ENCODE measurements around the gene EGFR. TPM values are rescaled to one million over a fixed set of nuclear protein-coding genes. Genes with fewer than 3 reads are reported as not detected.

The EGFR gene
- total RNA-seq, 1 experiment from 2014 or later = not detected

- no peak overlapping the region for H3K4me2 ChIP-seq (ENCODE audit: low read depth, low read length, poor library complexity, severe bottlenecking)
- no peaks in the 10 kb centered on the region for H3K9me2 ChIP-seq (replicated peaks; ENCODE audit: insufficient read depth, low read length)
- no peaks in the 10 kb centered on the region for H3K9me3 ChIP-seq (ENCODE audit: low read length)
- no peak overlapping the region for H2AFZ ChIP-seq (ENCODE audit: low read length)
- H3K27ac ChIP-seq (ENCODE audit: low read length) = no peak overlapping the region
- no peak overlapping the region for H3K4me3 ChIP-seq (ENCODE audit: low read length)
- H3K27me3 ChIP-seq (ENCODE audit: low read length) = no peaks in the 10 kb centered on the region
- H3K9ac ChIP-seq (ENCODE audit: low read length) = no peak overlapping the region
- H3K79me2 ChIP-seq (ENCODE audit: low read length) = no peaks in the 10 kb centered on the region
- no peaks in the 10 kb centered on the region for H3K36me3 ChIP-seq (ENCODE audit: insufficient read depth, low read length)
- H4K20me1 ChIP-seq (ENCODE audit: insufficient read depth, low read depth, low read length) = no peaks in the 10 kb centered on the region
- H3K4me1 ChIP-seq (ENCODE audit: low read length) = no peaks in the 10 kb centered on the region
- no peak for DNase-seq
Observed at GRCh38 chr7:55132550-55132889, 113.7 kb downstream of the EGFR start.

DNA sequence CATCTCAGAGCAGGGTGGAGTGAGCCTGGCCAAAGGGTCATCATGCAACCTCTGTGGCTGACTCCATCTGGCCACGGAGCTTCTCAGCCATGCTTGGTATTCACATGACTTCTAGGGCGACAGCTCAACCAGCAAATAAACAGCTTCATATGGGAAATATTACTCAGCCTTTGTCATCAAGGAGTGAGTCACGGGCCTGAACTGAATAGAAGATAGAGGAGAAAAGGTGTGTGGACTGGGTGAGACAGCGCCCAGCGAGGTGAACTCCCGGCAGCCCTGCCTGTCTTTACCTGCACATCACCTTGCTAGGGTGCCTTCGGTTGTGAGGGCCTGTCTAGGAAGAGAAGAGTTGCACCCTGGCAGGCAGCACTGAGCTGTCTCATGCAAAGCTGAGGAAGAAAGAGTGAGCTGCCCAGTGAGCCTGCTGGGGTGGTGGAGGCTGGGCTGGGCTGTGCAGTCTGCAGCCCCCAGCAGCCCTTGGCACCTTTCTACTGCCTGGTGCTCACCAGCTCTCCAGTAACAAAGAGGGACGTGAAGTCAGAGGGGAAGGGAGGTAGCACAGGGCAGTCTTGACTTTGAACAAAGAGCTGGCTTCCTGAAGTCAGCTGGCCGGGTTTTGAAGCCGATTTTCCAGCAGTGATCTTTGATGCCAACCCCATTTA is 114.2 kb downstream of the EGFR start:
- no peak for DNase-seq
- Histone ChIP-seq H3K9ac (ENCODE audit: low read length) (no peak overlapping the region), H3K27ac (ENCODE audit: low read length) (no peak overlapping the region), H3K36me3 (ENCODE audit: insufficient read depth, low read length) (no peaks in the 10 kb centered on the region), H4K20me1 (ENCODE audit: insufficient read depth, low read depth, low read length) (no peaks in the 10 kb centered on the region), H3K79me2 (ENCODE audit: low read length) (no peaks in the 10 kb centered on the region), H2AFZ (ENCODE audit: low read length) (no peak overlapping the region), H3K4me3 (ENCODE audit: low read length) (no peak overlapping the region), H3K4me2 (ENCODE audit: low read depth, low read length, poor library complexity, severe bottlenecking) (no peak overlapping the region), H3K4me1 (ENCODE audit: low read length) (no peaks in the 10 kb centered on the region), H3K27me3 (ENCODE audit: low read length) (no peaks in the 10 kb centered on the region), H3K9me3 (ENCODE audit: low read length) (no peaks in the 10 kb centered on the region), H3K9me2 (replicated peaks; ENCODE audit: insufficient read depth, low read length) (no peaks in the 10 kb centered on the region)

GRCh38 chr7:55133630-55134358 is 115.0 kb downstream of the EGFR start:
- Histone ChIP-seq H3K79me2 (ENCODE audit: low read length) (no peaks in the 10 kb centered on the region), H3K9me2 (replicated peaks; ENCODE audit: insufficient read depth, low read length) (no peaks in the 10 kb centered on the region), H3K36me3 (ENCODE audit: insufficient read depth, low read length) (no peaks in the 10 kb centered on the region), H4K20me1 (ENCODE audit: insufficient read depth, low read depth, low read length) (no peaks in the 10 kb centered on the region), H3K4me3 (ENCODE audit: low read length) (no peak overlapping the region), H3K27ac (ENCODE audit: low read length) (no peak overlapping the region), H3K4me2 (ENCODE audit: low read depth, low read length, poor library complexity, severe bottlenecking) (no peak overlapping the region), H3K9ac (ENCODE audit: low read length) (no peak overlapping the region), H3K9me3 (ENCODE audit: low read length) (no peaks in the 10 kb centered on the region), H2AFZ (ENCODE audit: low read length) (no peak overlapping the region), H3K4me1 (ENCODE audit: low read length) (no peaks in the 10 kb centered on the region), H3K27me3 (ENCODE audit: low read length) (no peaks in the 10 kb centered on the region)
- DNase-seq = no peak

DNA sequence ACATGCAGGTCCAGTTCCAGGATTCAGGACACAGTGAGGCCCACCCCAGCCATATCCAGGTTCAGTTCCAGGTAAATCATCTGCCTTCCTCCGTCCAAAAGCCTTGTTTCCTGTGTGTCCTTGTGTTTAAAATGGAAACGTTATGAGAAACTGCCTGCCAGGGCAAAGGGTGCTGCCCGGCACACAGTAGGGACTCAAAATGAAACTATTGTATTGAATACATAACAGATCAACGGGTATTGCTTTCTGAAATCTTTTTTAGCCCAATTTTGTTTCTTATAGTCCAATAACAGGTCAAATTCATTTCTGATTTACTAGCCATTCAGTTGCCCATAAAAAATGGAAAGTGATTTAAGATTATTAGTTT is 115.5 kb downstream of the EGFR start:
- H2AFZ ChIP-seq (ENCODE audit: low read length) = no peak overlapping the region
- no peaks in the 10 kb centered on the region for H3K9me3 ChIP-seq (ENCODE audit: low read length)
- no peak overlapping the region for H3K4me2 ChIP-seq (ENCODE audit: low read depth, low read length, poor library complexity, severe bottlenecking)
- H3K36me3 ChIP-seq (ENCODE audit: insufficient read depth, low read length) = no peaks in the 10 kb centered on the region
- DNase-seq = no peak
- H3K4me3 ChIP-seq (ENCODE audit: low read length) = no peak overlapping the region
- no peak overlapping the region for H3K27ac ChIP-seq (ENCODE audit: low read length)
- no peaks in the 10 kb centered on the region for H3K9me2 ChIP-seq (replicated peaks; ENCODE audit: insufficient read depth, low read length)
- no peaks in the 10 kb centered on the region for H4K20me1 ChIP-seq (ENCODE audit: insufficient read depth, low read depth, low read length)
- H3K4me1 ChIP-seq (ENCODE audit: low read length) = no peaks in the 10 kb centered on the region
- H3K79me2 ChIP-seq (ENCODE audit: low read length) = no peaks in the 10 kb centered on the region
- no peaks in the 10 kb centered on the region for H3K27me3 ChIP-seq (ENCODE audit: low read length)
- no peak overlapping the region for H3K9ac ChIP-seq (ENCODE audit: low read length)

DNA sequence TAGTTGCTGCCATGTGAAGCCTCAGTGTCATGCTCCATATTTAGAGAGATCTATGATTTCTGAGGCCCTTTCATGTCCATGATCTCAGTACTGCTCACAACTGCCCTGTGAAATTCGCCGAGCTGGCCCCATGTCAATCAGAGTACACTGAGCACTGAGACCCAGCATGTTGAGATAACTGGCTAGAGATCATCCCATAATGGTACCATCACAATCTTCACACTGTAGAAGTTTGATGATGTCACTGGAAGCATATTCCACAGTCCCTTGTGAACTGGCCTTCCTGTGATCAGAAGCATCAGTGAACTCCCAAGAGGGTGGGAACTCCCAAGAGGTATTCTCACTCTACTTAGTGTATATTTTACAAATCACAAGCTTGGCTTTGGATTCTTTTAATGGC is 116.0 kb downstream of the EGFR start:
- Histone ChIP-seq H3K9me3 (ENCODE audit: low read length) (no peaks in the 10 kb centered on the region), H3K9ac (ENCODE audit: low read length) (no peak overlapping the region), H3K4me3 (ENCODE audit: low read length) (no peak overlapping the region), H3K9me2 (replicated peaks; ENCODE audit: insufficient read depth, low read length) (no peaks in the 10 kb centered on the region), H2AFZ (ENCODE audit: low read length) (no peak overlapping the region), H3K27me3 (ENCODE audit: low read length) (no peaks in the 10 kb centered on the region), H4K20me1 (ENCODE audit: insufficient read depth, low read depth, low read length) (no peaks in the 10 kb centered on the region), H3K36me3 (ENCODE audit: insufficient read depth, low read length) (no peaks in the 10 kb centered on the region), H3K4me2 (ENCODE audit: low read depth, low read length, poor library complexity, severe bottlenecking) (no peak overlapping the region), H3K79me2 (ENCODE audit: low read length) (no peaks in the 10 kb centered on the region), H3K27ac (ENCODE audit: low read length) (no peak overlapping the region), H3K4me1 (ENCODE audit: low read length) (no peaks in the 10 kb centered on the region)
- no peak for DNase-seq

- DNase-seq = no peak
- Histone ChIP-seq H4K20me1 (ENCODE audit: insufficient read depth, low read depth, low read length) (no peaks in the 10 kb centered on the region), H3K36me3 (ENCODE audit: insufficient read depth, low read length) (no peaks in the 10 kb centered on the region), H3K27ac (ENCODE audit: low read length) (no peak overlapping the region), H3K9me2 (replicated peaks; ENCODE audit: insufficient read depth, low read length) (no peaks in the 10 kb centered on the region), H3K4me3 (ENCODE audit: low read length) (no peak overlapping the region), H3K27me3 (ENCODE audit: low read length) (no peaks in the 10 kb centered on the region), H3K9me3 (ENCODE audit: low read length) (no peaks in the 10 kb centered on the region), H3K9ac (ENCODE audit: low read length) (no peak overlapping the region), H3K4me1 (ENCODE audit: low read length) (no peaks in the 10 kb centered on the region), H2AFZ (ENCODE audit: low read length) (no peak overlapping the region), H3K4me2 (ENCODE audit: low read depth, low read length, poor library complexity, severe bottlenecking) (no peak overlapping the region), H3K79me2 (ENCODE audit: low read length) (no peaks in the 10 kb centered on the region)
Observed at GRCh38 chr7:55135462-55135861, 116.6 kb downstream of the EGFR start.

DNA sequence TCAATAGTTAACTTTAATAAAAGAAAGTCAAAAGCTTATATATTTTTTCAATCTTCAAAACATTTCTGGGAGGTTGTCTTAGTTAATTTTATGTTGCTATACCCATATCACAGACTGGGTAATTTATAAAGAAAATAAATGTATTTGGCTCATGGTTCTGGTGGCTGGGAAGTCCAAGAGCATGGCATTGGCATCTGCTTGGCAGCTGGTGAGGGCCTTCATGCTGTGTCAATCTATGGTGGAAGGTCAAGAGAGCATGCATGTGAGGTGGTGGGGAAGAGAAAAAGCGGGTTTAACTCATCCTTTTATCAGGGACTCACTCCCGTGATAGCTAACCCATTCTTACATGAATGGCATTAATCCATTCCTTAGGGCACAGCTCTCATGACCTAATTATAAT is 119.8 kb downstream of the EGFR start:
- no peaks in the 10 kb centered on the region for H4K20me1 ChIP-seq (ENCODE audit: insufficient read depth, low read depth, low read length)
- no peak for DNase-seq
- H3K4me1 ChIP-seq (ENCODE audit: low read length) = no peaks in the 10 kb centered on the region
- H3K27ac ChIP-seq (ENCODE audit: low read length) = no peak overlapping the region
- no peaks in the 10 kb centered on the region for H3K36me3 ChIP-seq (ENCODE audit: insufficient read depth, low read length)
- no peaks in the 10 kb centered on the region for H3K27me3 ChIP-seq (ENCODE audit: low read length)
- H2AFZ ChIP-seq (ENCODE audit: low read length) = no peak overlapping the region
- H3K9me2 ChIP-seq (replicated peaks; ENCODE audit: insufficient read depth, low read length) = no peaks in the 10 kb centered on the region
- H3K9me3 ChIP-seq (ENCODE audit: low read length) = no peaks in the 10 kb centered on the region
- H3K4me3 ChIP-seq (ENCODE audit: low read length) = no peak overlapping the region
- H3K79me2 ChIP-seq (ENCODE audit: low read length) = no peaks in the 10 kb centered on the region
- no peak overlapping the region for H3K4me2 ChIP-seq (ENCODE audit: low read depth, low read length, poor library complexity, severe bottlenecking)
- H3K9ac ChIP-seq (ENCODE audit: low read length) = no peak overlapping the region

- no peak overlapping the region for H3K4me2 ChIP-seq (ENCODE audit: low read depth, low read length, poor library complexity, severe bottlenecking)
- no peaks in the 10 kb centered on the region for H3K4me1 ChIP-seq (ENCODE audit: low read length)
- H3K79me2 ChIP-seq (ENCODE audit: low read length) = no peaks in the 10 kb centered on the region
- no peak overlapping the region for H3K4me3 ChIP-seq (ENCODE audit: low read length)
- no peaks in the 10 kb centered on the region for H3K36me3 ChIP-seq (ENCODE audit: insufficient read depth, low read length)
- no peaks in the 10 kb centered on the region for H3K9me2 ChIP-seq (replicated peaks; ENCODE audit: insufficient read depth, low read length)
- no peak overlapping the region for H2AFZ ChIP-seq (ENCODE audit: low read length)
- no peak overlapping the region for H3K27ac ChIP-seq (ENCODE audit: low read length)
- no peaks in the 10 kb centered on the region for H4K20me1 ChIP-seq (ENCODE audit: insufficient read depth, low read depth, low read length)
- H3K9me3 ChIP-seq (ENCODE audit: low read length) = no peaks in the 10 kb centered on the region
- DNase-seq = no peak
- no peaks in the 10 kb centered on the region for H3K27me3 ChIP-seq (ENCODE audit: low read length)
- no peak overlapping the region for H3K9ac ChIP-seq (ENCODE audit: low read length)
Observed at GRCh38 chr7:55140221-55140940, 121.6 kb downstream of the EGFR start.
